NCI-H2107 treated with DMSO at 0.1 percent for 48 hours (cell line): ENCODE measurements around the gene MN1.

Experiments used
- DNase-seq: peaks from one replicate; lab custom pipeline; 2025; ENCODE audit not compliant: unreplicated experiment; lab: John Stamatoyannopoulos, UW

MN1 gene

DNA sequence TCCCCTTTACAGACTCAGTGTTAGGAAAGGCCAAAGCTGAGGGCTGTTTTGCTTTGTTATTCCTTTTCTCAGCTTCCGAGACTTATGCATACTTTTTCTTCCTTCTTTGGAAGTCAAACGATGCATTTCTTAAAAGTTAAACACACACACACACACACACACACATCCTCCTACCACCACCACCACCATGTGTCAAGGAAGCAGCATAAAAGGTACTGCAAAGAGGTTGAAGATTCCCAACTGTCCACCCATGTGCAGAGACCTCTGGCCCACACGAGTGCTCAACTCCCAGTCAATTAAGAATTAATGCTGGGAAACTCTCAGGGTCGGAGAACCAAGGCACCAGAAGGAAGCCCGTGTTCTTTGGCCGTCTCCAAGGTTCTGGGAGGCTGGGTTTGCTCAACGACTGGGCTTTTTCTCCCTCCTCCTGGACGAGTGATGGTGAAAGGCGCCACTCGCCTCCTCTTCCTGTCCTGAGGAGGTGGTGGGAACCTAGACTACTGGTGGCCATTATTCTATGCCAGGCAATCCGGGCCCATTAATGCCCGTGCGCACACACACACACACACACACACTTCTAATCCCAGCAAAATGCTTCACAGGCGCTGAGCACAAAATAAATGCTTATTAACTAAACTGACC lies 15.1 kb downstream of the MN1 start:
- no peak for DNase-seq

DNA sequence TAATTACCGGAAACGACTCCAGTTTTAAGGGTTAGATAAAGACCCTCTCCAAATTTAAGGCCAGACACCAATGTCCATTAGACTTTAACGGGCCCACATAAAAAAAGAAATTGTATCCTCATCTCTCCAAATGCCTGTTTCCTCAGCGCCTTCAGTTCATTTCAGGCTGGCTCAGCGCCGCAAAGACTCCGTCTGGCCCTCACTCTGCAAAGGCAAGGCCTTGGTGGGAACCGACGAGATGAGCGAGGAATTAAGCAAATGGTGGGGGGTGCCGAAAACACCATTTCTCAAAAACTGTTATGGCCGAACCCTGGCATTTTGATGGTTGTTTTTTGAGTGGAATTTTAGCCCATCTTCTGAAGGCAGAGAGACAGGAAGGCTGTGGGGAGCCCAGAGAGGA lies 15.7 kb downstream of the MN1 start:
- DNase-seq, result no peak

DNA sequence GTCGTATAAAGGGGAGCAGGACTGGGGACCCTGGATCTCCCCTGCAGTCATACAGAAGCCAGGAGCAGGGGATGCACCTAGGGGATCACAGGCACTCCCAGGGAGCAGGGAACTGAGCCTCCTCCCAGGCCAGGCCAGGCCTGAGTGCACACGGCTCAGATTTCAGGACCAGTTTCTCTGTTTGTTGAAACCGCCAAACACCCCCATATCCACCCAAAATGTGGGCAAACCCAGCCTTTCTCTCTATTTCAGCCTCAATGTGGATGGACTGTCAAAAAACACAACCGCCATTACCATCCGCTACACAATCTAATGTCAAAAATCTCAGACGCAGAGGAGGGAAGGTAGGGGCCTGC lies 17.5 kb downstream of the MN1 start:
- DNase-seq, result no peak

DNA sequence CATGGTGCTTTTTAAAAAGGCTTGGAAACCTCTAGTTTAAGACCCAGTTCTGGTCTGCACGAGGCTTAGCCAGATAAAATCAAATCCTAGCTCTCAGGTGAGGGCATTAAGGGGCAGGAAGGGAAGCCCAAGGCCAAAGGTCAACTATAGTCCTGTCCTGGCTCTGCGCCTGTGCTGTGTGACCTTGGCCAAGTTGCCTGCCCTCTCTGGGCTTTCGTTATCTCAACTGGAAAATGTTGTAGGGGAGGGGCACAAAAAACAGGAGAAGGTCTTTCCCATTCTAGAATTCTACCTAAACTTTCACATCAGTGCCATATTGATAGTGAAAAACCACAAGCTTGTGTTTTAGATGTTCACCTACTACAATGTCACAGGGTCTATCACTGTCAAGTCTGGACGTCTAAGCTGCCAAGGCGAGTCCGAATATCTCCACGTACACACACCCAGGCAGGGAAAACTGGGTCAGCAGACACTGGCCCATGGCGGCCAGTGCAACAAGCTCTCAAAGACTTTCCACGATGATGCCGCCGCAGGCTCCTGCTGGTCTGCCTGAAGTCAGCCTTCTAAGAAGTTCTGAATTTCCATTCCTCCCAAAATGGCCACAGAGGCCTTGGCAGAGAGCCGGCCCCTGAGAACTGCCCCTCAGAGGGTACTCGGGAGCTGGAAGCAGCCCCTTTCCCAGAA lies 18.0 kb downstream of the MN1 start:
- DNase-seq, result no peak

DNA sequence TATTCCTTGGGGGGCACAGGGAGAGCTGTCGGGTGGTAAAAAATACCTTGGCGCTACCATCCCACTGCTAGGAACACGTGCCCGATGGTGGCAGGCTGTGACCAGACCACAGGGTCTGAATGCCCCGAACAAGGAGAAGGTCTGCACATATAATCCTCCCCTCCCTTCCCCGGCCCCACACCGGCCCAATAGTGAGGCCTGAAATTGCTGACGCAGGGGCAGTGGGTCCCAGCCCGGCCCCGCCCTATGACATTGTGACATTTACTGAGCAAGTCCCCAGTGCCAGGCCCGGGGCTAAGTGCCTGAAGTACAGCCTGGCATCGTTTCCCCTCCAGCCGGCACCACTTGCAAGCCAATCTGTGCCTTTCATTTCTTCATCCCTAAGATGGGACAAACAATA lies 19.5 kb downstream of the MN1 start:
- DNase-seq, result no peak

DNA sequence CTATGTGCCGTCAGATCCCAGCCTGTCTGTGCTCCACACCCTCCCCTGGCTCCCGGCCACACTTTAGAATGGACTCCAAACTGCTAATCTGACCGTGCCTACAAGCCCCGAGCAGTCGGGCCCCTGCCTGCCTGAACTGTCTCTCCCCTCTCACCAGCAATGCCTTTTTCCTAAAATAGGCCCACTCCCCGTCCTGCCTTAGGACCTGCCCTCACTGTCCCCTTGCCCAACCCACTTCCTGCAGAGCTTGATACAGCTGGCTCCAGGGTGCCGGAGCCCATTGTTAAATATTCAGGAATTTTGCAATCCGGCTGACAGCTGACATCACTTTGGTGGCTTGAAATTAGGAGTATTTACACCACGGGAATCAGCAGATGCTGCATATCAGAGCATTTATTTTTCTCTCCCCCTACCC lies 21.4 kb downstream of the MN1 start:
- no peak for DNase-seq

DNA sequence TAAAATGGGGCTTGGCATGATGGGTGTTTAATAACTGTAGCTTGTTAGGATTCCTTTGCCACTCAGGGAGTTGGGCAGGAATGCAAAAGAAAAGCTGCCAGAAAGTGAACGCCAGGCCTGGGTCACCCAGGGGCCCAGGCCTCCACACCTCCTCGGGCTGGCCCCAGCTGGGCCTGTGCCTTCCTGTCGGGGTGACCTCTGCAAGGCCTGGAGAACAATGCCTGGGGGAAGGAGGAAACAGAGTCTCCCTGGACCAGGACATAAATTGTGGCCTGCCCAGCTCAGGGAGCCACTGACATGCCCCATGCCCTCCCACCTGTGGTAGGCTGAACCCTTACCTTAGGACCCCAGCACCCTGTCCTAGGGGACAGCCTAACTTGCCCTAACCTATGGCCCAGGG lies 21.9 kb downstream of the MN1 start:
- DNase-seq, result no peak

DNA sequence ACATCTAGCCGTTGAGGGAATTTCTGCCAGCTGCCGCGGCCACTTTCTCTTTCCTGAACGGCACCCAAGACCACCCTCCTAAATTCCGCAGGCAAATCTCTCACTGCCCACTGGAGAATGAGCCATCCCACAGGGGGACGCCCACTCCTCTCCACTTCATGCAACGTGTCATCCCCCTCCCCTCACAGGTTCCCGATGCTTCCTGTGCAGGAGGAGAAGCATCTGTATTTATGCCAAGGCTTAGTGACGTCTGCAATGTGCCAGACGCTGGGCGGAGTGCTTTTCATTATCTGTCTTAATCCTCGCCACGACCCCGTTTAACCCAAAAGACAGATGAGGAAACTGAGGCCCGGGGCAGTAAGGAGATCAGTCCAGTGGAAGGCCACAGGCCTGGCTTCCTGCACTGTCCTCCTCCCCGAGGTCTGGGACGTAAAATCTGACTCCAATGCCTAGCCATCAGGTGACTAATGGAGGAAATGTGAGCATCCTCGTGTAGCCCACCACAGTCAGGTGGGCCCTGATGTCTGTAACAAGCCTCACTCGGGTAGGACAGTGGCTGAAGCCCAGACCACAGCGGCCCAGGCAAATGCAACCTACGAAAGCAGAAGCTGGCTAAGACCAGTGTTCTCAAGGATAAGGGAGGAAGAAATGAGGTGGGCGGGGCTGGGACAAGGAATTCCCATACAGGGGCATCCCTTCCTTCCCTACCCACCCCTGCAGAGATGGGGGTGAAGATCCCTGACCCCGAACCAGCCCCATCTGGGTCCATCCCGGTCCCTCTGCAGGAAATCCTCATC lies 23.1 kb downstream of the MN1 start:
- no peak for DNase-seq

DNA sequence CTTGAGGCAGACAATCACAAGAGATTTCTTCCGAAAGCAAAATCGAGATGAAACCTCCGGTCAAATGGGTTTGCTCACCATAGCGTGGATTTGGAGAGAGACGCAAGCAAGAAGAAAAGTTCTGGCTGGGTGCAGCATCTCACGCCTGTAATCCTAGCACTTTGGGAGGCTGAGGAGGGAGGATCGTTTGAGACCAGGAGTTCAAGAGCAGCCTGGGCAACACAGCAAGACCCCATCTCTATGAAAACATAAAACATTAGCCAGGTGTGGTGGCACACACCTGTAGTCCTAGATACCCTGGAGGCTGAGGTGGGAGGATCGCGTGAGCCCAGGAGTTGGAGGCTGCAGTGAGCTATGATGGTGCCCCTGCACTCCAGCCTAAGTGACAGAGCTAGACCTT lies 24.4 kb downstream of the MN1 start:
- DNase-seq, result no peak

DNA sequence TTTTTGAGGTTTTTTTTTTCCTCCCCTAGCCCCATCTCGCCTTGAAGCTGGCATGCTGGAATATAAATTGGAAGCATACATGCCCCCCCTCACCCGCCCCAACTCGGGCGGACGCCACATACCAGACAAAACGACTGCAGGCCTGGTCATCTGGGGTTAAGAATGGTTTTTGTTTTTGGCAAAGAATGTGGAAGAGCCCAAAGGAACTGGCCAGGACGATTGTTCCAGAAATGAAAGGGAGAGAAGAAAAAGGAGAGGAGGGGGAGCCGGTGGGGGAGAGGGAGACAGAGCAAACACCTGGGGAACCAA lies 25.0 kb downstream of the MN1 start:
- no peak for DNase-seq

DNA sequence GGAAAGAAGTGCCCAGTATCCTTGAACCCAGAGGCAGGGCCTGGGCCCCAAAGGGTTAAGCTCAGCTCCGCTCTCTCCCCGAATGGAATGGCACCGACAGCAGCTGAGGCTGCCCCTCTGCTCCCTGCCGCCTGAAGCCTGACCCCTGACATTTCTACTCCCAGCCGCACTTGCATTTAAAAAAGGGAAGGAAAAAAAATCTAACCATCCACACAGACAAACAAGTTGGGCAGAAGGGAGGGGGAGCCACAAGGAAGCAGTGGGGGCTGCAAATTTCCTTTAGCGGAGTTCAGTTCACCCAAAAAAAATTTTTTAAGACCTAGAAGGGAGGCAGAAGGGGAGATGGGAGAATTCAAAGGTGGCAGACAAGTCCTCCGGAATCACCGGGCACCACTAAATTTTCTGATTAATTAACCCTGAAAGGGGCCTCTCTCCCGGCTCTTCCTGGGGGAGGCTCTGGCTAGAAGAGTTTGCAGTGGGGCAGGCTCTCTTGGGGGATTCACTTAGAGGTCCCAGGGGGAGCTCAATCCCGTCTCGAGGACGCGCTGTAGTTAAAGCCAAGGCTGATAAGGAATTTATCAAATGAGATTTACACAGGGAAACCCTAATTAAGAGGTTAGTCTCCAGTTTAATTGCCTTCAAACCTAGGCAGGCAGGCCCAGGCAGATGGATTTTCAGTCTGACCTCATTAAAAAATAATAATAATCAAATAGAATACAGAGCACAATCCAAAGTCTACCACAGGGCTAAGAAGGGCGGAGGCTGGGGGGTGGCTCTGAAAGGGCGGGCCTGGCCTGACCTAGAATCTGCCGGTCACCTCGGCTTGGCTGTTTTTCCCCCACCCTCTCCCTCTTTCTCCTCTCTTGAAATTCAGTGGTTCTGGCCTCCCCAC lies 25.6 kb downstream of the MN1 start:
- DNase-seq, result no peak

DNA sequence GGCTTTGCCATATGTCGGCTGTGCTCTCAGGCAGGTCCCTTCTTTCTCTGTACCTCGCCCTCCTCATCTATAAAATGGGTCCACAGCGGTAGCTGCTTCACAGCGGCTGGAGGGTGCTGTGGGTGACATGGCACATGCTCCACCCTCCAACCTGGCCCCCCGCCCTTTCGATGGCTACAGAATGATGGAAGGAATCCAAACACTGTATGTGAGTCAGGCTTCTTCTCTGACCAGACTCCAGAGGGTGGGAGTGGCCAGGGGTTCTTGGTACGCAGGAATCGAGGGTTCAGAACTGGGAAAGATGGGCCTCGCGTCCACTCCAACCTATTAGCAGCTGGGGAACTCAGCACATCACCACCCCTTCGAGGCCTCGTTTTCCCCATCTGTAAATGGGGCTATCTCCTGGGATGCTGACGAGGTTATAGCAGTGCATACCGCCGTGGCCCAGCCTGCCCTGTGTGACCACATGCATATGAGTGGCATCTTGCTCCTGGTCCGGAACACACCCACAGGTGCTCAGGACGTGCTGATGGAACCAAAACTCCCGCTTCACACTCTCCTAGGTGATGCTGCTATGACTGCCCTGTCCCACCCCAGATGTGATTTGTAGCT lies 26.4 kb downstream of the MN1 start:
- no peak for DNase-seq

DNA sequence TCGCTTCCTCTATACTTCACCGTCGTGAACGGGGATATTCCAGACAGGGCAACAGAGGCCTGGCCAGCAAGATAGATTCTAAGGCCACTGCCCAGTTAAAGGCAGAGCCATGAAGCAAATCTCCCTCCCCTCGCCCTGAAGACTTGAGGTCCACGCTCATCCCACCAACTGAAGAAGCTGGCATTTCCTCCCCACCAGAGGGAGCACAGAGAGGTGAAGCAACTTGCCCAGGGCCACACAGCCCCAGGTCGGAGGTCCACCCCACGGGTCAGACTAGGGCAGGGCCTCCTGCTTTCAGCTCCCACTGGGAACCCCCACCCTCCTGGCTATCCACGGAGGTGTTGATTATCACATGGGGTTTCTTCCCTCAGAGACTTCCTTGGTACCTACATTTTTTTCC lies 27.4 kb downstream of the MN1 start:
- no peak for DNase-seq

DNA sequence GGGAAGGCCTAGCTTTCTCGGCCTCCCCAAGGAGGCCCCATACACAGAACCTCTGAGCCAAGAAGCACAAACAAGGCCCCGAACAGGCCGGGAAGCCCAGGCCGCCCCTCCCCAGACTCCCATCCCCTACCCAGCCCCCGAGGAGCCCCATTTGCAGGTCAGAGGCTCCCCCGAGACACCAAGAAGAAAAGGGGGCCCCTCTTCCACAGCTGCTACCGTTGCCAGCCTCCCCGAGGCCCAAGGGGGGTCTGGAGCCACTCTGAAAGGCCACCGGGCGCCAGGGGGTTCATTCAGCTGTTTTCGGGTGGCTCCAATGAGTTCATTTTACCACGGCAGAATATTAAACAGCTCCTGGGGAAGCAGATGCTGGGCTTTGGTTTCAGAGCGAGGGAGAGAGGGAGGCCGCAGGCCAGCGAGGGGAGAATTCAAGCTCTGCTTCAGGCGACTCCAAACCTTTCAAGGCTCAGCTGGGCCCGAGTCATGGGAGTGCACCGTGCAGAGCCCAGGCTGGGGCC lies 28.5 kb downstream of the MN1 start:
- no peak for DNase-seq

DNA sequence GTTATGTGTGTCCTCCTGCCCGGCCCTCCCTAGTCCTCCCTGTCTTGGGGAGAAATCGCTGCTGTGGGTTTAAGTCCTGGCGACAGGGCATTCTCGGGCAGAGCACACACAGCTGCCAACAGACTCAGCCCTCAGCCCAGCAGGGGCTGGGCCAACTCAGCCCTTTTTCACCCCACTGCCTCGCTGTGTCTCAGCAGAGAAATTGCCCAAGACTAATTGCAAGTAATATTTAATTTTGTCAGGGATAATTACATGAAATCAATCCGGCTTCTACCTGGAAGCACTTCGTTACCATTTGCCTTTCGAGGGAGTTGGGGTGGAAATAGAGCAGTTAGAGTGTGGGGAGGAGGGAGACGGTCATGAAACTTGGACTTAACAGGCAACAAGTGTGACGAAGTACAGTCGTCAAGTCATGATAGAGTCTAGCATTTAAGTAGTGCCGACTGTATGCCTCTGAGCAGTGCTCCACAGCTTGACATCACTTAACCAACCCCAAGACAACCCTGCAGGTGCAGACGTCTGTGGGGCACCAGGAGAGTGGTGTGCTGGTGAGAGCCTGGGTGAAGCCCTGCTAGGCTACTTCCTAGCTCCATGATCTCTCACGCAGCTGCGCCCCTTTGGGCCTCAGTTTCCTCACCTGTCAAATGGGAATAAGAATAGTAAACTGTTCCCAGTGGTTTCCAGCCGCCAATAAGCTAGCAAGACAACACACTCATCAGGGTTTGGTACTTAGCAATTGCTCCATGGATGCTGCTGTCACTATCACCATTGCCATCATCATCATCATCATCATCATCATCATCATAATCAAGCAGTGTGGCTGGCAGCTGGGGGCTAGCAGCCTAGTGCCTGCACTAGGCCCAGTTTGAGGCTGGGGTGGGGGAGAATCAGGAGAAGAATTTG lies 29.2 kb downstream of the MN1 start:
- DNase-seq, result no peak

DNA sequence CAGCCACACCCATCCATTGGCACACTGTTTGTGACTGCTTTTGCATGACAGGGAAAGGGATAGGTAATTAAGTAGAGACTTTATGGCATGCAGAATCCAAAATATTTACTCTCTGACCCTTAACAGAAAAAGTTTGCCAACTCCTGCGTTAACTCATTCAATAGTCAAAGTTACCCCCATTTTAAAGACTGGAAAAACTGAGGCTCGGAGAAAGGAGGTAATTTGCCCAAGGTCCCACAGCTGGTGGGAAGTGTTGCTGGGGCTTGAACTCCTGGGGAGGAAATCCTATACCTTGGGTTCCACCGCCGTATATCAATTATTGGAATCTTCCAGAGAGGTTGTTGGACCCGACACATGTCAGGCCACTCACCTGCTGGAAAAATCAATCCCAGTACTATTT lies 29.9 kb downstream of the MN1 start:
- DNase-seq, result no peak

DNA sequence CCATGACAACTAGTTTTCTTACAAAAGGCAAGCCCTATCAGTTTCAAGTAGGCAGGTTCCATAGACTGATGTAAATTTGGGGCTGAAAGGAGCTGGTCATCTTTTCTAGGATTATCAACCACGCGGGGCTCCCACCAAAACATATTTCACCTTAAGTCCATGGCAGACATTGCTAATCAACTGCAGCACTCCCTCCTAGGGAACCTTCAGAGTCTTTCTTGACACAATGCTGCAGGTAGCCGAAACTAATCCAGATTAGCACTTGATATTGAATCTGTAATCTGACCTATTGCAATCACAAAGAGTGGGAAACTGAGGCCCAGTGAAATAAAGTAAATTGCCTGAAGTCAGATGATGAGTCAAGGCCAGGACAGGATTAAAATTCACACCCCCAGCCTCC lies 32.5 kb downstream of the MN1 start:
- no peak for DNase-seq

DNA sequence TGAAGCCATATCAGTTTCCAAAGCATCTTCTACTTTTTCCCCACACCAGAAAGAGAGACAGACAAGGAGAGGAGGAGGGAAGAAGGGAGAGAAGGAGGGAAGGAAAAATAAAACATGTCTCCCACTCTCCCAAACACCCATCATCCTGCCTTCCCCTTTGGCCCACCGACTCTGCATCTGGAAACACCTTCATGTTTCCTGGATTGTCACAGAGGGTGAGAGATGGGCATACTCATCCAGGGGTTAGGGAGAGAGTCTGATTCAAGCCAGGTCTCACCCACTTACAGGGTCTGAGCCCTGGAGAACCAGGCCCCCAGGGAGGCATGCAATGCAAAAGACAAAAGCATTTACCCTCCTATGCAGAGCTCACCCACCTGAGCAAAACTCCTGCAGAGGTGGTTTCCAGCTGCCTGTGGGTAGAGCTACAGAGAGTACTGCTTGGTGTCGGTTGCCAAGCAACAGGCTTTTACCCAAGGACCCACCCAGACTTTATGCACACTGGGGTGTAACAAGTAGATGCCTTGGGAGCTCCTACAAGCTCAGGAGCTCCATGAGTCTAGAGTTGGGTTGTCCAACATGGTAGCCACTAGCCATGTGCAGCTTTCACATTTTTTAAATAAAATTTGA lies 33.4 kb downstream of the MN1 start:
- no peak for DNase-seq

DNA sequence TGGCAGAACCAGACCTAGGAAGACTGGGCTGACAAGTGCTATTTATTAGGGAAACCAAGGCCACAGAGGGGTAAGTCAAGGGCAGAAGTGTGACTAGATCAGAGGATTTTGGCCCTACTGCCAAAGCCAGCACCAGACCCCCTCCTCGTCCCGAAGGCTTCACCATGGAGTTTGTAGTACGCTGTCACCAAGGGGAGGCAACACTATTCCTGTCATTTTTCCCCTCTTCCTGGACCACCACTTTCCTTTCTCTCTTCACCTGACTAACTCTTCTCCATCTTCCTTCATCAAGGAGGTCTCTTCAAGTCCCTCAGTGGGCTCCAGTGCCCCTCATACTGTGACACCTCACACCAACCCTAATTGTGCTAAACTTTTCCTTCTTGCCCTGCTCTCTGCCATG lies 34.9 kb downstream of the MN1 start:
- no peak for DNase-seq
